EL (cell line): Measurements from ENCODE around the gene TCF3.
A peak's percentile ranks its signal among the peaks of the same experiment; 100 is the strongest.
"Not testable (repeated sequence)": the region's sequence is repeated elsewhere in the genome, so short reads cannot be mapped to it uniquely, and the experiment has no call there.

Source experiments
- DNase-seq: peaks from one replicate; pipeline ENCODE4 v3.0.0-alpha.2; 2016

Gene TCF3

DNA sequence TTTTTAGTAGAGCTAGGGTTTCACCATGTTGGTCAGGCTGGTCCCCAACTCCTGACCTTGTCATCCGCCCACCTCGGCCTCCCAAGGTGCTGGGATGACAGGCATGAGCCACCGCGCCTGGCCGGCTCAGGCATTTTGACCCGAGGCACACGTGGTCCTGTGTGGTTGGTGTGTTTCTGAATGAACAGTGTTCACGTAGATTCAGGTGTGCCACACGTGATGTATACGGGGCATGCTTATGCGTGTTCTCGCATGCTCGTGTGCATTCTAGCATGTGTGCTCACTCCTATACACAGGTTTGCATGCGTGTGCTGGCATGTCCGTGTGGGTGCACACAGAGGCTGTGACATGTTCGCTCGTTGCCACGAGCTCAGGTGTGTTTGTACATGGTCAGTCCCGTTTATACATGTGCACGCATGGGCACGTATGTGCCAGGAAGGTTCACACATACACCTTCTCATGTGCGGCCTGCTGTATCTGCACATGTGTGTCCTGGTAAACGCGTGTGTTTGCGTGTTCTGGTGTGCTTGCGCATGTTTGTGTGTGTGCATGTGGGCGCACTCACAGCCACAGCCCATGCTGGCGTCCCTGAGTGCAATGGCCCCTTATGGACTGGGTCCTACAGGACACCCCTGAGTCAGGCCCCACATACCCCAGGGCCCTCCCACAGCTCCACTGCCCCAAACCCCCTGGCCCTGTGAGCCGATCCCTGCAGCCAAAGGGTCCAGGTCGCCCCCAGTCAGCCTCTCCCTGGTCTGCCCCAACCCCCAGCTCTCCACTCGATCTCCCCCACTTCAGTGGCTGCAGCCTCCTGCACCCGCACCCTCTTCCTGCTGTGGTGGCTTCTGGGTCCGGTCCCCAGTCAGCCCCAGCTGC, 20.6 kb upstream of the TCF3 start:
- DNase-seq: no peak

GRCh38 chr19:1672038-1672768, 19.8 kb upstream of the TCF3 start:
- peak; percentile 37 for DNase-seq

DNA sequence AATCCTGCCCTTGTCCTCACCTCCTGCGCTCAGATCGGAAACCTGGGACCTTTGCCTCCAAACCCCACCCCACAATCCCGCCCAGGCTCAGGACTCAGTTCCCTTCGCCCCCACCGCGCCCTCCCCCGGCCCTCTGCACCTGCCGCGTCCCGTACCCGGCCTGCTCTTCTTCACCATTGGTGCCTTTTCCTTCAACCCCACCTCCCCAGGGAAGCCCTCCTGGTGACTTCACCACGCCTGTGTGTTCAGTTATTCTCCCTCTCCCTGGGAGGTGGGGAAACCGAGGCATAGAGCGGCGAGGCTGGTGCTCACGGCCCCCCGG, 19.3 kb upstream of the TCF3 start:
- no peak for DNase-seq

DNA sequence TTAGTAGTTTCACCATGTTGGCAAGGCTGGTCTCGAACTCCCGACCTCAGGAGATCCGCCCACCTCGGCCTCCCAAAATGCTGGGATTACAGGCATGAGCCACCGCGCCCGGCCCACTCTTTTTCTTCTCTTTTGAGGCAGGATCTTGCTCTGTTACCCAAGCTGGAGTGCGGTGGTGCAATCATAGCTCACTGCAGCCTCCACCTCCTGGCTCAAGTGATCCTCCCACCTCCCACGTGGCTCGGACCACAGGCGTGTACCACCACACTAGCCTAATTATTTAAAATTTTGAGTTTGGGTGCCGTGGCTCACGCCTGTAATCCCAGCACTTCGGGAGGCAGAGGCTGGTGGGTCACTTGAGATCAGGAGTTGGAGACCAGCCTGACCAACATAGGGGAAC, 18.3 kb upstream of the TCF3 start:
- not testable (repeated sequence) for DNase-seq

GRCh38 chr19:1668486-1669270, 16.3 kb upstream of the TCF3 start:
- peak; percentile 25 for DNase-seq

GRCh38 chr19:1668048-1668485, 15.7 kb upstream of the TCF3 start:
- DNase-seq: no peak

GRCh38 chr19:1665565-1666047, 13.2 kb upstream of the TCF3 start:
- DNase-seq: no peak

DNA sequence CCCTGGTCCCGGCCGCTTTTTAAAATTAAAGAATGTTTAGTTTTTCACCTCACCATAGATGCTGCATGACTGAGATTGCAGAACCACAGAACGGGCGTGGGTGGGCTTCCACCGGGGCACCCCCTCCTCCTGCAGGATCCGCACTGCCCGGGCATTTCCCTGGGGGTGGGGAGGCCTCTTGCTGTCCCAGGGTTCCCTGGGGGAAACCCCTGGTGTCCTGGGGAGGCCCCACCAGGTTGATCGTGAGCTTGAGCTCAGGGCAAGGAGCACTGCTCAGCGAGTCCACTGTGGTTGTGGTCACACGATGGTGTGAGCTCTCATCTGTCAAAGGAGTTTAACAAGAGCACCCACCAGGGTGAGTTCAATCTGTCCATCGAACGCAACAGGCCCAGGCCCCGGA, 11.4 kb upstream of the TCF3 start:
- no peak for DNase-seq

DNA sequence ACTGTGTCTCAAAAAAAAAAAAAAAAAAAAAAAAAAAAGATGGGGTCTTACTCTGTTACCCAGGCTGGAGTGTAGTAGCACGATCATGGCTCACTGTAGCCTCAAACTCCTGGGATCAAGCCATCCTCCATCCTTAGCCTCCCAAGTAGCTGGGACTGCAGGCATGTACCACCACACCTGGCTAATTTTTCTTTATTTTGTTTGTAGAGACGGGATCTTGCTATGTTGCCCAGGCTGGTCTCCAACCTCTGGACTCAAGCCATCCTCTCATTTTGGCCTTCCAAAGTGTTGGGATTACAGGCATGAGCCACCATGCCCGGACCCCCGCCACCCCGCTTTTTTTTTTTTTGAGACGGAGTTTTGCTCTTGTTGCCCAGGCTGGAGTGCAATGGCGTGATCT, 10.8 kb upstream of the TCF3 start:
- not testable (repeated sequence) for DNase-seq

GRCh38 chr19:1661995-1662394, 9.6 kb upstream of the TCF3 start:
- DNase-seq: no peak

DNA sequence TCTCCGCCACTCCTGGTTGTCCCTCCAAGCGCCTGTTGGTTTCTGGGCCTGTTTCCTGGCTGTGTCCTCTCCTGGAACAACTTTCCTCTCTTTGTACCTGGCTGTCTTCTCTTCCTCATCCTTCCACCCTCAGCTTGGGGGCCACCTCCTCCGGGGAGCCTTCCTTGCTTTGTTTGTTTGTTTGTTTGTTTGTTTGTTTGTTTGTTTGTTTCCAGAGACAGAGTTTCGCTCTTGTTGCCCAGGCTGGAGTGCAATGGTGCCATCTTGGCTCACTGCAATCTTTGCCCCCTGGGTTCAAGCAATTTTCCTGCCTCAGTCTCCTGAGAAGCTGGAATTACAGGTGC, 6.6 kb upstream of the TCF3 start:
- DNase-seq: no peak

DNA sequence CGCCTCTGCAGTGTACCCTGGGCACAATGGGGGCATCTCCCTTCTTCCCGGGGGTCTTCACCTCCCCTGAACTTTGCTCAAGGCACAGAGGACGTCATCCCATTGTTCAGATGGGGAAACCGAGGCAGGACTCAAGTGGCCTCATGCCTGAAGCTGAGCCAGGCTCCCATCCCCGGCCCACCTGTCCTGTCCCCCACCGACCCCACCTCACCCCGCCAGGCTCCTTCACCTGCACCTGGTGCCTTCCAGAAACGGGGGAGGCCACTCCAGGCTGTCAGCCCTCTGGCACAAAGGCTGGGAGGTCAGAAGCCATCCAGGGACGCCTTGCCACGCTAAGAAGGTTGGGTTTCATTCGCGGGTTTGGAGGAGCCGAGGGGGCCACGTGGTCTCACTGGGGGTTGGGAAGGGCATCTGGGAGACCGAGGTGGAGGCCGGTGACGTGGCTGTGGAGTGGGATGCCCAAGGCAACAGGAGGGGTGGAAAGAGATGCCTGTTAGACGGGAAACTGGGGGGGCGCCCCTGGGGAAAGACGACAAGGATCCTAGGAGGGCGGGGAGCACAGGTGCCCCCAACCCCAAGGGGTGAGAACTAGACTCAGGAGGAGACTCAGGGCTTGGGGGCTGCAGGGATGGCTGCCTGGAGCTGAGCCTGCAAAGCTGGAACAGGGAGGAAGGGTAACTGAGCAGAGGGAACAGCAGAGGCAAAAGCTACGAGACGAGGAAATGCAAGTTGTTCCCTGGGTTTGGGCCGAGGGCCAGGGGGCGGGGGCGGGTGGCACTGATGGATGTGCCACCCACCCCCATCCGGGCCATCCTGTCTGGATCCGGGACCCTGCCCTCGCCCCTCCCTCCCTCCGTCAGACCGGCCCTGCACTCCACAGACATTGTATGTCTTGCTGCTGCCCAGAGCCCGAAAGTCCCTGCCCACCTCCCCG, 6.0 kb upstream of the TCF3 start:
- no peak for DNase-seq

DNA sequence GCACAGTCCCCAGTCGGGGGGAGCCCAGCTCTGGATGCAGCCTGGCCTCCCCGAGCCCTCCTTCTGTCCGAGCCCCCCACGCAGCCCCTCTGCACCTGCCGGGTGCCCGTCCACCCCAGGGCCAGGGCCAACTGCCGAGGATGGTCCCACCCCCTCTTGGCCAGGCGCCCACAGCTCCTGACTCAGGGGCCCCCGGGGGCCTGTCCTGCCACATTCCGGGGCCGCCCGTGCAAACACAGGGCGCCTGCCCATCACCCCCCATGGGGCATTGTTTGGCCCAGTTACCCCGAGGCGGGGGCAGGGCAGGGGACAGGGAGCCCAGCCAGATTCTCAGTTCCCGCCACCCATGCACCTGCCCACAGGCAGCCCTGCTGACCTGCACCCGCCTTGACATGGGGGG, 5.3 kb upstream of the TCF3 start:
- no peak for DNase-seq

DNA sequence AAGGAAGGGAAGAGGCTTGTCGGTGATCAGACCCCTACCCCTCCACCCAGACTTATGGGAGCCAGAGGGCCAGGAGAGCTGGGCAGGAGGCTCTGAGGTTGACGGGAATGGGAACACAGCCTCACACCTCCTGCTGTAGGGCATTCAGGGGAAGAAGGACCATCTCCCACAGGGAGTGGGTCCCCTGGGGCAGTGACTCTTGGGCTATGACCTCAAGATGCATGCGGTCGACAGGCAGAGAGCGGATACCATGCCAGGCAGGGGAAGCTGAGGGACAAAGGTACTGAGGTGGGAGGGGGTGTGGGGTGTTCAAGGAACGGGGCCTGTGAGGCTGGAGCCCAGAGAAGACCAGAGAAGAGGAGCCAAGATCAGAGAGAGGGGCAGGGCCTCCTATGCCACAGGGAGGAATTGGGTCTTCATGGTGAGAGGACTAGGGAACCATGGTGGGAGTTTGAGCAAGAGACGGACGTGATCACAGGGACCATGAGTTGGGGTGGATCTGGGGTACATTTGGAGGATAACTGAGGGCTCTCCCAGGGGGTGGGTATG, 4.6 kb upstream of the TCF3 start:
- no peak for DNase-seq

- no peak for DNase-seq
Measured at GRCh38 chr19:1655987-1656608, 3.7 kb upstream of the TCF3 start.

- peak; percentile 12 for DNase-seq
Measured at GRCh38 chr19:1655131-1655981, 2.9 kb upstream of the TCF3 start.

- DNase-seq: no peak
Measured at GRCh38 chr19:1654178-1654792, 1.9 kb upstream of the TCF3 start.

- no peak for DNase-seq
Measured at GRCh38 chr19:1653300-1653628, 849 bp upstream of the TCF3 start.

DNA sequence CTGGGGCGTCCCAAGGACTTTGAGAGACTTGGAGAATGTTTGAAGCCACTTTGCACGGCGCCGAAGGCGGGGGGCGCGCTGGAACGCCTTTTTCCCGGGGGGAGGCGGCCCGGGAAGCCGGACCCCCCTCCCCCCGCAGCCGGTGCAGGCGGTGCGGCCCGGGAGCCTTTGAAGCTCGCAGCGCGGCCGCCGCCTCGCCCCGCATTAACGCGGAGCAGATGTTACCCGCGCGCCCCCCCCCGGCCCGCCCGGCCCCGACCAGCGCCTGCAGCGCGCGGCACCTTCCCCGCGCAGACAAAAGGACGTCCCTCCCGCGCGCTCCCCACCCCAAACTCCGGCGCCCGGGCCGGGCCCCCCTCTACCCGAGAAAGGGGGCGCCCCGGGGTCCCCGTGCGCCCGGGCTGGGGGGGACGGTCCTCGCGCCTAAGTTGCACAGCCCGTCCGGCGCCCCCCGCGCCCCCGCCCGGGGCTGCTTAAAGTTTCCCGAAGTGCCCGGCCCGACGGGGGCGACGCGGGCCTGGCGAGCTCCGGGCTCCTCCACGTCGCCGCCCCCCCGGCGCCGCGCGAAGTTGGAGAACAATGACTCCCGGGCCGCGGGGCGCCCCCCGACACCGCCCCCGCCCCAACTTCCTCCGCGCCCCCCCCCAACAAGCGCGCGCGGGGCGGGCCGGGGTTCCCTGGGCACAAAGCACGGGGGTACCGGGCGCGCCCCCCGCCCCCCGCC, 685 bp downstream of the TCF3 start:
- peak; percentile 39 for DNase-seq
